MCF 10A (cell line): Measurements from ENCODE around the gene FXYD6. TPM values are rescaled to one million over a fixed set of nuclear protein-coding genes. Genes with fewer than 3 reads are reported as not detected.

ENCODE experiments used
- BruUV-seq: library from RNA; stranded (reverse); fragments of 400-500 nt; replicated peaks from 2 replicates; lab custom pipeline; 2021; lab: Mats Ljungman, UMichigan
- CTCF ChIA-PET: fragments of 300-600 bp; sonication (Branson Sonifier 250); formaldehyde crosslinking; extraction: SDS; loops from one replicate; lab custom pipeline; 2021; ENCODE audit warnings: antibody characterized with exemption, inconsistent platforms; lab: Yijun Ruan, JAX
- POLR2A ChIA-PET: fragments of 300-600, 350-650 bp; sonication (Branson Sonifier 250); formaldehyde crosslinking; extraction: SDS; loops from one replicate; lab custom pipeline; 2020; ENCODE audit warnings: antibody characterized with exemption, inconsistent platforms; lab: Yijun Ruan, JAX
- DNase-seq: peaks from one replicate; pipeline ENCODE4 v3.0.0-alpha.2; 2018; ENCODE audit not compliant: unreplicated experiment
- H3K27ac Mint-ChIP-seq: one replicate; pipeline ENCODE4 v1.8.0; 2022; ENCODE audit warnings: mild to moderate bottlenecking, low read depth, mixed read lengths; ENCODE audit not compliant: unreplicated experiment
- H3K27me3 Mint-ChIP-seq: one replicate; pipeline ENCODE4 v1.8.0; 2022; ENCODE audit warnings: mixed read lengths; ENCODE audit not compliant: insufficient read depth, unreplicated experiment
- H3K36me3 Mint-ChIP-seq: one replicate; pipeline ENCODE4 v1.8.0; 2022; ENCODE audit warnings: mild to moderate bottlenecking, moderate library complexity, mixed read lengths; ENCODE audit not compliant: insufficient read depth, unreplicated experiment
- H3K4me1 Mint-ChIP-seq: one replicate; pipeline ENCODE4 v1.8.0; 2022; ENCODE audit warnings: mixed read lengths; ENCODE audit not compliant: insufficient read depth, unreplicated experiment
- H3K4me3 Mint-ChIP-seq: one replicate; pipeline ENCODE4 v1.8.0; 2022; ENCODE audit warnings: mild to moderate bottlenecking, moderate library complexity, mixed read lengths; ENCODE audit not compliant: unreplicated experiment
- H3K9me3 Mint-ChIP-seq: one replicate; pipeline ENCODE4 v1.8.0; 2022; ENCODE audit warnings: mixed read lengths; ENCODE audit not compliant: unreplicated experiment
- intact Hi-C: fragments of 100-400 bp; cut with micrococcal nuclease; formaldehyde crosslinking; loops from 2 replicates; pipeline ENCODE4 v1.14.1; 2022
- total RNA-seq: library from RNA; stranded (reverse); gene quantifications from 2 replicates; pipeline ENCODE4 v1.2.3, GENCODE V29; 2022
- TF ChIP-seq, protein P1 (sequence below): fragments of 200-600 bp; IDR thresholded peaks from one replicate; pipeline ENCODE4 v1.8.0; 2022; ENCODE audit warnings: antibody characterized with exemption, mild to moderate bottlenecking; ENCODE audit not compliant: unreplicated experiment

The FXYD6 gene
- total RNA-seq, 1 experiment from 2014 or later = not detected

DNA sequence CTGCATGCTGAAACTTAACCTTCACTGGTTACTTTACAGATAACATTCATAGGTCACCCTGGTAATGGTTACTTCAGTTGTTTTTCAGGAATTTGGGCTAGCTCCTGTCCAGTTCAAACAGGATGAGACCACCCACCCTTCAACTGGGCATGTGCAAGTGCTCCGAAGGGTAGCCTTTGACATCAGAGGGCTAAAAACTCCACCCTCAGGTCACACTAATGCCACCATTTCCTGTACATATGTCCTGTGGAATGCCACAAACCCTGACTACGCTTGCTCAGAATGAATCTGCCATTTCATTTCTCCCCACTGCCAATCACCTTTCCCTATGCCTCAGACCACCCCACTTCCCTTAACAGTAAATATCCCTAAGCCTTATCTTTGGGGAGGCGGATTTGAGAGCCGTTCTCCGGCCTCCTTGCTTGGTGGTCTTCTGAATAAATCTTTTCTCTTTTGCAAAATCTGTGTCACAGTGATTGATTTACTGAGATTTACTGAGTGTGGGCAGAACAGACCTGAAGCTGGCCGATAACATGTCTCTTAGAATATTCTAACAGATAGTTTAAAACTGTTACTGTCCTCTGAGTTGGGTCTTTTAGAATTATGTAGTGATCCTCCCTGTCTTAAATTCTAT lies 26.6 kb downstream of the FXYD6 start:
- DNase-seq = no peak
- Mint-ChIP-seq H3K27ac (no peak overlapping the region), H3K27me3 (peaks cover 28% of the 10 kb centered on the region), H3K4me1 (no peaks in the 10 kb centered on the region), H3K4me3 (no peak overlapping the region), H3K36me3 (no peaks in the 10 kb centered on the region), H3K9me3 (peaks cover 16% of the 10 kb centered on the region)
- TF ChIP-seq, protein P1, sequence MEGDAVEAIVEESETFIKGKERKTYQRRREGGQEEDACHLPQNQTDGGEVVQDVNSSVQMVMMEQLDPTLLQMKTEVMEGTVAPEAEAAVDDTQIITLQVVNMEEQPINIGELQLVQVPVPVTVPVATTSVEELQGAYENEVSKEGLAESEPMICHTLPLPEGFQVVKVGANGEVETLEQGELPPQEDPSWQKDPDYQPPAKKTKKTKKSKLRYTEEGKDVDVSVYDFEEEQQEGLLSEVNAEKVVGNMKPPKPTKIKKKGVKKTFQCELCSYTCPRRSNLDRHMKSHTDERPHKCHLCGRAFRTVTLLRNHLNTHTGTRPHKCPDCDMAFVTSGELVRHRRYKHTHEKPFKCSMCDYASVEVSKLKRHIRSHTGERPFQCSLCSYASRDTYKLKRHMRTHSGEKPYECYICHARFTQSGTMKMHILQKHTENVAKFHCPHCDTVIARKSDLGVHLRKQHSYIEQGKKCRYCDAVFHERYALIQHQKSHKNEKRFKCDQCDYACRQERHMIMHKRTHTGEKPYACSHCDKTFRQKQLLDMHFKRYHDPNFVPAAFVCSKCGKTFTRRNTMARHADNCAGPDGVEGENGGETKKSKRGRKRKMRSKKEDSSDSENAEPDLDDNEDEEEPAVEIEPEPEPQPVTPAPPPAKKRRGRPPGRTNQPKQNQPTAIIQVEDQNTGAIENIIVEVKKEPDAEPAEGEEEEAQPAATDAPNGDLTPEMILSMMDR = no peak
- ChIA-PET POLR2A (no interaction called here), CTCF (interaction anchor here (1.2 to 2.3 kb wide), 3 partner anchors 43 to 98 kb away, joined by 4 to 16 read pairs (median 5); no protein-coding TSS in a partner anchor)
- intact Hi-C loops = no loop called here
- BruUV-seq = no TSS peak

DNA sequence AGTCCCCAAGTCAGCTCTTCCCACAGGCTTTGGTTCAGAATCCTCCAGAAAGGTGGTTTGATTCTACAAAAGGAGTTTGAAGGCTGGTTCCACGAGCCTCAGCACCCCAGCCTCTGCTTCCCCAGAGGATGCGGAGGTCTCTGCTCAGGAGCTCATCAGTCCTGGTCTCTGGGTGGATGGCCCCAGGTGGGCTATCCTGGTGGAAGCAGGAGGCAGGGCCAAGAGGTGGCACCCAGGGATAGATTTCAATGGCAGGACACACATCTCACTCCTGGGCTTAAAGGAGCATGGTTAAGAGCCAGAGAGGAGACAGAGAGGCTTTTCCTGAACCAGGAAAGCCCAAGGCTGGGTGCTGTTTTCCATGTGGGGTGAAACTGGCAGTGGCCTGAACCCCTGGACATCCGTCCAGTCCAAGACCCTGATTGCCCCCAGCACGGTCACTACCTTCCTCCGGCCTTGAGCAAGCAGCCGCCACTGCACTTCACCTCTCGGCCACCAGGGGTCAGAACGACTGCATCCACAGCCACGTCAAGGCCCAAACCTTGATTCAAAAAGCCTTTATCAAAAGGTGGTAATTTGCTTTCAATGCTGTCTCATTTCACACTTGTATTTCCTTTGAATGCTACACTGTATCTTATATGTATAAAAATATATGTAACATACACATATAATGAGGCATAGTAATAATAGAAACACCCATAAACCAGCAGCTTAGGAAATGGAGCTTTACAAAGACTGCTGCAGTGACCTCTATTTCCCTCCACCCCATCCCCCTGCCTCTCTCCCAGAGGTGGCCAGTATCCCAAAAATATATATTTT lies 32.6 kb downstream of the FXYD6 start:
- ChIA-PET CTCF (interaction anchor here (0.5 to 7.7 kb wide), 45 partner anchors 8 to 649 kb away, joined by 3 to 200 read pairs (median 4); partner anchors contain the start of genes FXYD2 and TMPRSS13), POLR2A (interaction anchor here (0.6 to 2.2 kb wide), 2 partner anchors 103 to 177 kb away, joined by 3 to 8 read pairs; no protein-coding TSS in a partner anchor)
- Mint-ChIP-seq H3K4me1 (no peaks in the 10 kb centered on the region), H3K9me3 (no peaks in the 10 kb centered on the region), H3K4me3 (no peak overlapping the region), H3K36me3 (no peaks in the 10 kb centered on the region), H3K27me3 (peaks cover 2% of the 10 kb centered on the region), H3K27ac (no peak overlapping the region)
- peak; percentile 63 for DNase-seq
- BruUV-seq = no TSS peak
- TF ChIP-seq, protein P1 = peak; percentile 97
- intact Hi-C loops = loop anchor here (1.0 kb wide), 2 partner anchors 103 to 209 kb away; no protein-coding TSS in a partner anchor

DNA sequence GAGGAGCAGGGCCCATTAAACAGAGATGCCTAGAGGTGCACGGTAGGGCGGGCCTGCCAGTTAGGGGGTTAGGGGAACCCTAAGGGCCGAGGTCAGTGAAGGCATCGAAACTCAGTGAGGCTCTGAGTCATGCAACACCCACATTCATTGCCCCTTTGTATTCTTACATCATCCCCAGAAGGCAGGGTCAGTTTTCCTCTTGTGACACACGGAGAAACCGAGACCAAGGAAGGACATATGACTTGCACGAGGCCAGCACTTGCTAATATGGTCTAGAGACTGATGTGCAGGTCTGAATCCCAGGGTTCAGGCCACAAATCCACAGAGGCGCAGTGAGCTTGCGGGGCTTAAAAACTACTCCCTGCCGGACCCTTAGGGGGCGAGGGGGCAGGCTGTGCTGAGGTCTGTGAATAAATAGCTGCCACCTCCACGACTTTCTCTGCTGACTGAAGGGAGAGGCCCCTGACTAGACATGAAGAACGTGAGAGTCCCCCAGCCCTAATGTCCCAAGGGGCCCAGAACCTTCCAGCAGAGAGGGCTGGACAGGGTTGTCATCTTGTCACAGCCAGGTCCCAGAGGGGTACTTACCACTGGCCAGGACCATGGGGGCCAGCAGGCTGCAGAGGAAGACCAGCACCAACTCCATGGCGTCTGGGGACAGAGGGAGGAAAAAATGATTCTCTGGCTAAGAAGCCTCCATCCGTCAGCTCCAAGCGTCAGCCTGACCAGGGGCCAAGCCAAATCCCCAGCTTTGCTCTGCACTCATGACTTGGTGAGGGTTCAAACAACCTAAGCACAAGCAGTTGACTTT lies 34.1 kb downstream of the FXYD6 start:
- POLR2A ChIA-PET = interaction anchor here (2.2 kb wide), 1 partner anchor 104 kb away, joined by 7 read pairs; no protein-coding TSS in a partner anchor

More for the DNA sequence above, 34.1 kb downstream of the FXYD6 start:
- no peaks in the 10 kb centered on the region for H3K9me3 Mint-ChIP-seq
- H3K4me1 Mint-ChIP-seq = no peaks in the 10 kb centered on the region
- H3K36me3 Mint-ChIP-seq = peaks cover 5% of the 10 kb centered on the region
- no peak overlapping the region for H3K4me3 Mint-ChIP-seq
- peaks cover 18% of the 10 kb centered on the region for H3K27me3 Mint-ChIP-seq
- TF ChIP-seq, protein P1 = no peak
- CTCF ChIA-PET = interaction anchor here (0.6 to 7.7 kb wide), 20 partner anchors 8 to 538 kb away, joined by 3 to 200 read pairs (median 4); partner anchors contain the start of gene FXYD2
- BruUV-seq = no TSS peak
- intact Hi-C loops = no loop called here
- no peak overlapping the region for H3K27ac Mint-ChIP-seq
- peak; percentile 29 for DNase-seq
